Measurements from ENCODE around the gene DRC3.
"Not testable (repeated sequence)": the region's sequence is repeated elsewhere in the genome, so short reads cannot be mapped to it uniquely, and the experiment has no call there.

The DRC3 gene

DNA sequence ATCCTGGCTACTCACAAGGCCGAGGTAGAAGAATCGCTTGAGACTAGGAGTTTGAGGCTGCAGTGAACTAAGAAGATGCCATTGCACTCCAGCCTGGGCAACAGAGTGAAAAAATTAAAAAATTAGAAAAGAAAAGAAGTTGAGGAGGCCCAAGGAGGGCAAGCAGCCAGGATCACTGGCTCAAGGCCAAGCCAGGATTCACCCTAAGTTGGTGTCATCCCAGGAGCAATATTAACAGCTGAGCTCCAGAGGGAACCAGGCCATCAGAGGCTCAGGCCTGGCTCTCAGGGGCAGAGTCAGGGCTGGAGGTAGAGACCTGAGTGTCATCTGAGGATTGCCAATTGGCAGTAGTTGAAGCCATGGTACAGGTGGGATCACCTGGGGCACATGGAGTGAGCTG, 20.7 kb downstream of the DRC3 start:
- DNase-seq (ENCODE audit: low spot score): no peak

DNA sequence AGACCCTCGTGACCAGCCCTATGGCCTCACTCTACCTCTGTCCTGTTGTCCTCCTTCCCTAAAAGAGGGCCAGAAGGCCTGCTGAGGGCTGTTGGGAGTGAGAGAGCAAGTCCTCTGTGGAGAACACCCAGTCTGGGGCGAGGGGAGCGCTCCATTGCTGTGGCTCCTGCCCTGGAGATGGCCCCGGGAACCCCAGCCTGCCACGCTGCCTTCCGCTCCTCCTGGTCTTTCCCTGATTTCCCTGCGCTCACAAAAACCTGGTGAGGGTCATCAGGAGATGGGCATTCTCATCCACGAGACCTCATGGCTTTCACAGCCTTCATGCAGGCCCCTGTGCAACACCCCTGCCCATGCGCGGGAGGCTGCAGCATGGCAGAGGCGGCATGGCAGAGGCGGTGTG, 21.2 kb downstream of the DRC3 start:
- DNase-seq (ENCODE audit: low spot score): no peak

DNA sequence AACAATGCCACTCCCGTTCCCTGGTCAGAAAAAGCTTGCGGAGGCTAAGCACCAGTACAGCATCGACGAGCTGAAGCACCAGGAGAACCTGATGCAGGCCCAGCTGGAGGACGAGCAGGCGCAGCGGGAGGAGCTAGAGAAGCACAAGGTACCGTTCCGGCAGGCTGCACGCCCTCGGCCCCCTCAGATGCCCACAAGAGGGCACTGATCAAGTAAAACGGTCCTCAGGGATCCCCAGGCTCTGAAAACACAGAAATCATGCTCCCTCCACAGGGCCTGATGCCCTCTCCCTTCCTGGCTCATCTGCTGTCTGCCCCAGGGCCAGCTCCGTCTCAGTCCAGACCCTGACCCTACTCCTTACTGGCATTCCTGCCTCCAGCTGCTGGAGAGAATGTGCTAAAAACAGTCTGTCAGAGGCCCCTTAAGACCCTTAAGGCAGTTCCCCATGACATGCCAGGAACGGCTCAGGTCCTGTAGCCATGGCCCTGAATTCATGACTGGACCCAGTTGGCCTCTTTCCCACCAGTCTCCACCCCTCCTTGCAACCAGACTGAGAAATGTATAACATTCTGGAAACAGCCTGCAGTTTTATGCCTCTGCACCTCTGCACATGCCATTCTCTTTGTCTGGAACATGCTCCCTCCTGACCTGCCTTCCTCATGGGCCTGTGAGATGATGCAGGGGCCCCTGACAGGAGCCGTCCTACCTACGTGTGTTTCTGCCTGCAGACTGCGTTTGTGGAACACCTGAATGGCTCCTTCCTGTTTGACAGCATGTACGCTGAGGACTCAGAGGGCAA, 21.8 kb downstream of the DRC3 start:
- DNase-seq (ENCODE audit: low spot score): peak; percentile 80

DNA sequence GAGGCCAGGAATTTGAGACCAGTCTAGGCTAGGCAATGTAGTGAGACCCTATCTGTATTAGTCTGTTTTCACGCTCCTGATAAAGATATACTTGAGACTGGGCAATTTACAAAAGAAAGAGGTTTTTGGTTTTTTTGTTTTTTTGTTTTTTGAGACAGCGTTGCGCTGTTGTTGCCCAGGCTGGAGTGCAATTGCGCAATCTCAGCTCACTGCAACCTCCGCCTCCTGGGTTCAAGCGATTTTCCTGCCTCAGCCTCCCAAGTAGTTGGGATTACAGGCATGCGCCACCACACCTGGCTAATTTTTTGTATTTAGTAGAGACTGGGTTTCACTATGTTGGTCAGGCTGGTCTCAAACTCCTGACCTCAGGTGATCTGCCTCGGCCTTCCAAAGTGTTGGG, 23.2 kb downstream of the DRC3 start:
- not testable (repeated sequence) for DNase-seq (ENCODE audit: low spot score)

DNA sequence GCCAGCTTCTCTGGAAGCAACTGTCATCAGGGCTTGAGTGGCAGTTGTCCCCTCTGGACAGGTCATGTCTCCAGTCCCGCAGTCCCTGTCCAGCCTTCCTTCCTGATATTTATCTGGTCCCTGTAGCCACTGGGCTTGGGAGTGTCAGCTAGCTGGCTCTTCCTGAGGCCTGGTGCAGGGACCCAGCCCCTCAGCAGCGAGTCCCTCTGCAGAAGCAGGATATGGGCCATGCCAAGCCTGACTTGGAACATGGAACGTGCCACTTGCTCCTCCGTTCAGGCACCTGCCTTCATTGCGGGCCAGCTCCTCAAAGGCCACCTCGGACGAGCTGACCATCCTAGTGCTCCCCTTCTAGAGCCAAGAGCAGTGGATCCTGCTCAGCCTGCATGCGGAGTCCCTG, 26.3 kb downstream of the DRC3 start:
- no peak for DNase-seq (ENCODE audit: low spot score)

DNA sequence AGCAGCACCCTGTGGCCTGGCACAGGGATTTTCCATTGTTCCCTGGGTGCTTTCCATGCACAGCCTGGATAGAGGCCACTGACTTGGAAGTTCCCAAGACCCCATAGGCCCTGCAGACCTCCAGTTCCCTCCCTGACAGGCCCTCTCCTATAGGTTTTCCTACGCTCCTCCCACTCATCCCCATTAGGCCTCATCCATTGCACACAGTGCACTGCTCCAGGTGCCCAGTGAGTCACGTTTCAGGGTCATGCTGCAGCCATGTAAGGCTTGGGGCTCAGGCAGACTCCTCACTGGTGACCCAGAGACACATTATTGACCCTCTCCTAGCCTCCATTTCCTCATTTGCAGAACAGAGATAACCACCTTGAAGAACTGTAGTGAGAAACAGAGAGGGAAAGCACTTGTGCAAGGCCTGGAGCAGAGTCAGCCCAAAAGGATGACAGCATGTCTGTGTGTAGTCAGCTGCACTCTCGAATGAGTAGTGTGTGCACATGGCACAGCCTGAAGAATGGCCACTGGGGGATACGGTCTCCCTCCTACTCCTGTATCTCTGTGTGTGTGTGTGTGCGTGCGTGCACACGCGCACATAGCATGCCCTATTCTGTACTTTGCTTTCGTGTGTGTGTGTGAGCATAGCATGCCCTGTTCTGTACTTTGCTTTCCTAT, 26.8 kb downstream of the DRC3 start:
- DNase-seq (ENCODE audit: low spot score): peak; percentile 52

DNA sequence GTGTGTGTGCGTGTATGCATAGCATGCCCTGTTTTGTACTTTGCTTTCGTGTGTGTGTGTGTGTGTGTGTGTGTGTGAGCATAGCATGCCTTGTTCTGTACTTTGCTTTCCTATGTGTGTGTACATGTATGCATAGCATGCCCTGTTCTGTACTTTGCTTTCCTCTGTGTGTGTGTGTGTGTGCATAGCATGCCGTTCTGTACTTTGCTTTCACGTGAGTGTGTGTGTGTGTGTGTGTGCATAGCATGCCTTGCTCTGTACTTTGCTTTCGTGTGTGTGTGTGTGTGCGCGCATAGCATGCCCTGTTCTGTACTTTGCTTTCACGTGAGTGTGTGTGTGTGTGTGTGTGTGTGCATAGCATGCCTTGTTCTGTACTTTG, 27.4 kb downstream of the DRC3 start:
- no peak for DNase-seq (ENCODE audit: low spot score)

DNA sequence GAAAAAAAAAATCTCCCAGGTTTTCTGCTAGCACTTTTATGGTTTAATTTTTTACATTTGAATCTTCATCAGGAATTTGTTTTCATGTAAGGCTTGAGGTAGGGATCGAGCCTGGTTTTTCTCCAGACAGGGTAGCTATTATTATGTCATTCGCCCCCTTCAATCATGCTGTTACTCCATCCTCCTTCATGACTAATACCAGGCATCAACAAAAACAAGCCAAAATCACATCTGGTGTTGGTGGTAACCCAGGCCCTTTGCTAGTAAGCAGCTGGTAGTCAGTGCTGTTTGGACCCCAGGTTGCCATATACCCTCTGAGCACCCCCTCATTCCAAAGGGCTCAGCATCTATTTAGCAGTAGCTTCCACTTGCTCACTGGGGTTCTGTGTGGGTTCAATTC, 29.5 kb downstream of the DRC3 start:
- DNase-seq (ENCODE audit: low spot score): no peak

DNA sequence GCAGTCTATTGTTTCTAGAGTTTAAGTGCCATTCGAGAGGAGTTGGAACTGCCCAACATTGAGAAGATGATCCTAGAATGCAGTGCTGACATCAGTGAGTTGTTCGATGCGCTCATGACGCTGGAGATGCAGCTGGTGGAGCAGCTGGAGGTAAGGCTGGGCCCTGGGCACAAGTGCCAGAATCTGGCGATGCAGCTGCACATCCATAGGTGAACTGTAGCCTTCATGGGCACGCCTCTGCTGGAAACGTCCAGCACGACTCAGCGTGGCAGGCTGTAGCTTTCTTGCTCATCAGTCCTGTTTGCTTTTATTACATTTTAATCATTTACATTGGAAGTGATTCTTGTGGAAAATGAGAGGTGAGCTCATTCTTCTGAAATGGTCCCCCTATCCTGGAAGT, 31.7 kb downstream of the DRC3 start:
- no peak for DNase-seq (ENCODE audit: low spot score)

DNA sequence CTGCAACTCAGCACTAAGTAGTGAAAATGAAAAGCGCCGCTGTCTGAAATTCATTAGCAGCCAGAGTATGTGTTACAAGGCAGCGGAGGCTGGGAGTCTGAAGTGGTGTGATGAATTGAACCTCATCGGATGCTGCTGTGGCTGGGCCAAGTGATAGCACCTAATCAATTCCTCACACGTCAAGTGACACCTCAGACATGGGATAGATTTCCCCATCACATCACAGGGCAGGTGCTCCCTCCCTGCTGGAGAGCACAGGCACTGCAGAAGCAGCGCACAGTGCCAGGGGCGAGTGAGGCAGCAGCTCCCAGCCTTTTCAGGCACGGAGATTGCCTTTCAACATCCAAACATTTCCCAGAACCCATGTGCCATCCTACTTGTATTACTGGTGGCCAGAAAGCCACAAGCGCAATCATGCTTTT, 32.2 kb downstream of the DRC3 start:
- DNase-seq (ENCODE audit: low spot score): no peak

DNA sequence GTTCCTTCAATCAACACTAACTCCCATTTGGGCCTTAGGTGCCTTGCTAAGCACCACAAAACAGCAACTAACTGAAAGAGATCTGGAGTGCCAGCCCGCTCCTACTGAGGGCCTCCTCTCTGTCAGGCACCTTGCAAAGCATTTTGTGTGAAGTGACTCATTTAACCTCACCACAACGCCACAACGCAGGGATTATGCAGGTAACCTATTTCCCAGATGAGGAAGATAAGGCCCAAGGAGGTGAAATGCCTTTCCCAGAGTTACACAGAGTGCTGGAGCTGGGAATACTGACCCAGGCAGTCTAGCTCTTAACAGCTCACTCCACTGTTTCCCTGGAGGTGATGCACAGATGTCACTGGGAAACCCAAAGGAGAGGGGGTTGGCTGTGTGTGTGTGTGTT, 32.8 kb downstream of the DRC3 start:
- no peak for DNase-seq (ENCODE audit: low spot score)

DNA sequence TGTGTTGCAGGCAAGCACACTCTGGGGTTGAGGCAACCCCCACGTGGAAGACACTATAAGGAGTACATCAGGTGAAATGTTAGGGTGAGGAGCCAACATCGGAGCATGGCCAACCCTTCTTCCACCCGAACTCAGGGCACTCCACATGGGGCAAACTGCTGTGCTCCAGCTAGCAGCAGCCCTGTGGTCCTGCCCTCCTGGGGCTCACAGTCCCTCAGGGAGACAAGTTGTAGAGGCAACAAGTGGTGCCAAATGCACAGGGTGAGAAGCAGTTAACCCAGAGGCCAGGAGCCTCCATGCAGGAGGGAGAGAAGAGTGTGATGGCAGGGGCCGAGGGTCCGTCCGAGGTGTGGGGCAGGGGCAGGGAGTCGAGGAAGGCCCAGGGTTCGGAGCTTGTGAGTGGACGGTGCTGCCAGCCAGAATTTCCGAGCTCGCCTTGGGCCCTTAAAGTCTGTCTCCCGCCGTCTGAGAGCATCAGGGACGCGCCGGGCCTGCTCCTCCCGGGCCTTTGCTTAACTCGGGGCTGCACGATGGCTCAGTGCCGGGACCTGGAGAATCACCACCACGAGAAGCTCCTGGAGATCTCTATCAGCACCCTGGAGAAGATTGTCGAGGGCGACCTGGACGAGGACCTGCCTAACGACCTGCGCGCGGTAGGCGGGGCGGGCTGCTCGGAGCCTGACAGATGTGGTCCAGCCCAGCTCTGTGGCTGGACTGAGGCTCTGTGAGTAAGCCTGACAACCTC, 34.0 kb downstream of the DRC3 start:
- DNase-seq (ENCODE audit: low spot score): no peak

DNA sequence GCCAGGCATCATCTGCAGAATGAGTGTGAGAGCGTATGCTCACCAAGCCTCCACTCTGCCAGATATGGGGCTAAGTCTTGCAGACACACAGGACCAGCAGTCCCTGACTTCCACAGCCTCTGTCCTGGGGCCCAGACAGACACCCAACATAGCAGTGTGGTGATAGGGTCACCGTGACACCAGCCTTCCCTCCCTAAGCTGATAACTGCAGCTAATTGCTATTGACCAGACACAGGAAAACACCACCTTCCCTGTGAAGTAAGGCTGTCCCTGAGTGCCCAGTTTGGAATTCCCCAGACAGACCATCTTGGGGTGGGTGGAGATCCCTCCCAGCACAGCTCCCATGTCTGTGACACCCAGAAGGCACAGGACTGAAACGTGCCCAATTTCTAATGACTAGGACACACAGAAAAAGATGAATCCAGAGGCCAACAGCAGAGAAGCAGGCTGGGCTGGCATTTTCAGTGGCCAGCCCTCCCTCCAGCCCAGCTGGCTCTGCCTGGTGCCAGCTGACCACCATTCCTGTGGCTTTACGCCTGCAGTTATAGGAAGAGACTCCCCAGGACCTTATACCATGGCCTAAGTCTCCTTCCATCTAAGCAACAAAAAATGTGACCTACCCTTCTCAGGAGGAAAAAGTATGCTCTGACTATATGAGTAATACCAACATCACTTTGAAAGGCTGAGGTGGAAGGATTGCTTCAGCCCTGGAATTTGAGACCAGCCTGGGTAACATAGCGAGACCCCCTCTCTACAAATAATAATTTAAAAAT, 36.0 kb downstream of the DRC3 start:
- DNase-seq (ENCODE audit: low spot score): no peak

DNA sequence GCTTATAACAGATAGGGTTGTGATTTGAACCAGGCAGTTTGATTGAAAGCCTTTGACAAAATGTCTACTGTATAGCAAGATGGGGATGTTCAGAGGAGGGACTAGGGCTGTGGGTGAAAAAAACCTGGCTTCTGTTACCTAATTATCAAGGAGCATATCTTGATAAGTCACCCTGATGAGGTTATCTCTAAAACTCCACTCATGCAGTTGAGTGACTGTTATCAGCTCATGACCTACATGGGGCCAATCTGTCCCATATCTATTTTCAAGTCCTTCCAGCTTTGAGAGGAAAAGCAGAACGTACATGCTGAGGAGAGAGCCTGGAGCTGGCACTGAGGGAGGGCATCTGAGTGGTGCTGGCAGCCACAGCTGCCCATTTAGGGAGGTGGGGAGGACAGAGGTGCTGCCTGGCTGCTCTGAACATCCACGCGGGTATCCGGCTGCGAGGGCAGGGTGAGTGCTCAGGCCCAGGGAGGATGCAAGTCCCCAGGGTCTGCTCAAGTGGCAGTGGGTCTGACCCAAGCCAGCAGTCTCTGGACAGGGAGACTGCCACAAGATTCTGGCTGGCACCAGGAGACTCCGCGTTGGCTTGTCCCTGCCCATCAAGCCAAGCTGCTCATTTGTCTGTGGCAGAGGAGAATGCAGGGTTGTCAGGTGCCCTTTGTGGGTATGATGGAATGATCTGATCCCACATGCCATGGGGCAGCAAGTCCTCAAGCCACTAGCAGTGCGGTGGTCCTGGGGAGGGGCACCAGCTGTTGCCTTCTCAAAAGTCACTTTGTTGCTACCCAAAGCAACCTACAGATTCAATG, 37.2 kb downstream of the DRC3 start:
- DNase-seq (ENCODE audit: low spot score): peak; percentile 36

DNA sequence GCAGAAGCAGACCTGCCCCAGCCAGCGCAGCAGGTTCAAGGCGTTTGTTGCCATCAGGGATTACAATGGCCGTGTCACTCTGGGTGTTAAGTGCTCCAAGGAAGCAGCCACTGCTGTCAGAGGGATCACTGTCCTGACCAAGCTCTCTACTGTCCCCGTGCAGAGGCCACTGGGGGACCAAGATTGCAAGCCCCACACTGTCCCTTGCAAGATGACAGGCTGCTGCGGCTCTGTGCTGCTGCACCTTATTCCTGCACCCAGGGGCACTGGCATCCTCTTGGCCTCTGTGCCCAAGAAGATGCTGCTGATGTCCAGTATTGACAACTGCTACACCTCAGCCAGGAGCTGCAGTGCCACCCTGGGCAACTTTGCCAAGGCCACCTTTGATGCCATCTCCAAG, 38.6 kb downstream of the DRC3 start:
- DNase-seq (ENCODE audit: low spot score): no peak

DNA sequence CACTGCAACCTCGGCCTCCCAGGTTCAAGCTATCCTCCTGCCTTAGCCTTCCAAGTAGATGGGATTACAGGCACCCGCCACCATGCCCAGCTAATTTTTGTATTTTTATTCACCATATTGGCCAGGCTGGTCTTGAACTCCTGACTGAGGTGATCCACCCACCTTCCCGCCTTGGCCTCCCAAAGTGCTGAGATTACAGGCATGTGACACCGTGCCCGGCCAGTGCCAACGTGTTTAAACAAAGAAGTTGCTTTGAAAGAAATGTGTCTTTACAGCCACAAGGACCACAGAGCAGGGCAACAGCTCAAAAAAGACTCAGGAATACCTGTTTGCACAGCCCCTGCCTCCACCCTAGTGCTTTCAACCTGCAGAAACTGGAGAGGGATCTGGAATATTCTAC, 41.3 kb downstream of the DRC3 start:
- DNase-seq (ENCODE audit: low spot score): no peak

DNA sequence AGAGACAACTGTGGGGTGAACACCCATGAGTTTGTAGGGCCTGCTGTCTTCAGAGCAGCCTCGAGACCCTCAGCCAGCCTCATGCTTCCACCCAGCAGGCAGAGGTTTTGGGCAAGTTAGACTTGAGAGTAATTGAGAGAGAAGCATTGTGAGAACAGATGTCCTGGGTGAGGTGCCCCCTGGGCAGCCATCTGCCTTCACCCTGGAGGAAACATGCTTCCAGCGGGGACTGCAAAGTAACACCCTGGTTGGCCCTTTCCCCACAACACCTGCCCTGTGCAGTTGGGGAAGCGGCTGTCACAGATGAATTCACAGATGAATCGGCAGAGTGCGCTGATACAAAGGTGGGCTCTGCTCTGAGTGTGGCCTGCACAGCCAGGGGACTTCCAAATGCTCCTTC, 42.9 kb downstream of the DRC3 start:
- DNase-seq (ENCODE audit: low spot score): no peak

DNA sequence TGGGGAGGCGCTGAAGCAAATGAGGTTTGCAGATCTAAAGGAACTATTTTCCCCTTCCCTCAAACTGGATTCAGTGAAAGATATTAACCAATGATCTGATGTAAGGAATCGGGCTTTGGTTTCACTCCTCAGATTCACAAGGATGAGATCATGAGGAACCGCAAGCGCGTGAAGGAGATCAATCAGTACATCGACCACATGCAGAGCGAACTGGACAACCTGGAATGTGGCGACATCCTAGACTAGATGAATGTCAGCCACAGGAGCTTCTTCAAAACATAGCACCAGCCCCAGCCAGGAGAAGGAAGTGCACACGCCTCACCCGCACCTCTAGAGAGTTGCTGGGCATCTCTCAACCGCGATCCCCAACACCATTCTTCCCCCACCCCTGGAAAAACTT, 43.8 kb downstream of the DRC3 start:
- no peak for DNase-seq (ENCODE audit: low spot score)

DNA sequence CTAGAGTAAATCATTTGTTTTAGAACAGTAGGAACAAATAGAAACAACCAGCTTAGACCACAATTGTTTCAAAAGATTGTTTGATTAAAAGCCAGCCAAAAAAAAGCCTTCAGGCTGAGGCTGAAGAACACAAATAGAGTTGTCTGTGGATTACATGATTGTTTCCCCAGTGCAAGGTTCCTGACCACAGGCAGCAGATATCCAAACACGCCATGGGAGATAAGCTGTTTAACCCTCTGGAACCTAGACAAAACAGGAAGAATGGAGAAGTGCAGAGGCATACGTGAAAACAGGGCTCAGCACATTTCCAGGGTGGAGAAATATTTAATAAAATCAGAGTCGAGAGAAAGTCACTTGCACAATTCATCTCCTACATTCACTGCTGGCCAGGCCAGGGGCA, 45.3 kb downstream of the DRC3 start:
- DNase-seq (ENCODE audit: low spot score): no peak

DNA sequence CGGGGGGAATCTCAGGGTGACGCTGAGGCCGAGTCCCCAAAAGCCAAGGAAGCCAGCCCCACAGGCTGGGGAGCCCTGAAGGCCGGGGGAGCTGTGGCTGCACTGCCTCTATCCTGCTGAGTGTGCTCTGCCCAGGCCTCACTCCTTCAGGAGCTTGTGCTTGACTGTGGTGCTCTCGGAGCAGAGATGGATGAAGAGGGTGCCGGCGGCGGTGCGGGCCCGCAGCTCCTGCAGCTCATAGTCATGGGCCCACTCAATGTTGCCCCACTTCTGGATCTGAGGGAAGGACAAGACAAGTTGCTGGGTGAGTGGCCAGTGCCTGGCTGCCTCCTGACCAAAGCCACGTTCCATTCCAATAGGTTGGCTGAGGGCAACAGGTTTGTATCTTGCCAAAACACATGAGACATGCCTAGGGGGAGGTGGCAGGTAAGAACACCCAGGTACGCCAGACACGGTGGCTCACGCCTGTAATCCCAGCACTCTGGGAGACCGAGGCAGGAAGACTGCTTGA, 45.8 kb downstream of the DRC3 start:
- DNase-seq (ENCODE audit: low spot score): no peak

DNA sequence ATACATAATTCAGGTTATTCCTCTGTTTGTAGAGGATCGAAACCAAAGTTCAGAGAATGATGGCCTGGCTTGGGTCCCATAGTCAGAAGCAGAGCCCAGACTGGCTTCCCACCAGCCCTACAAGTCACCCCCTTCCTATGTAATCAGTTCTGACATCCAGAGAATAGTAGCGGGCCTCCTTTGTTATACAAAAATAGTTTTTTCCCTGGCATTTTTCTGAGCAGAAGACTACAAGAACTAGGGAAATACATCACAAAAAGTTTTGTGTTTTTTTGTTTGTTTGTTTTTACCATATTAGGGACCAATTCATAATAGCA, 47.1 kb downstream of the DRC3 start:
- no peak for DNase-seq (ENCODE audit: low spot score)
